Esophagus mucosa (tissue), 1 donor: ENCODE measurements around the gene LRRN3. TPM values are rescaled to one million over a fixed set of nuclear protein-coding genes. Genes with fewer than 3 reads are reported as not detected.
A peak's percentile ranks its signal among the peaks of the same experiment; 100 is the strongest.

Source experiments
- ATAC-seq: fragments of 200-7000 bp; cut with Tn5 transposase; one replicate; pipeline ENCODE4 v1.9.1; 2020
- total RNA-seq: library from RNA; stranded (reverse); gene quantifications from one replicate; pipeline ENCODE4 v1.2.4, GENCODE V29; 2023
- donor health status: DM: yes; HTN: yes; CAD: no.

Gene LRRN3
- total RNA-seq, 1 donor from 2014 or later, result not detected

DNA sequence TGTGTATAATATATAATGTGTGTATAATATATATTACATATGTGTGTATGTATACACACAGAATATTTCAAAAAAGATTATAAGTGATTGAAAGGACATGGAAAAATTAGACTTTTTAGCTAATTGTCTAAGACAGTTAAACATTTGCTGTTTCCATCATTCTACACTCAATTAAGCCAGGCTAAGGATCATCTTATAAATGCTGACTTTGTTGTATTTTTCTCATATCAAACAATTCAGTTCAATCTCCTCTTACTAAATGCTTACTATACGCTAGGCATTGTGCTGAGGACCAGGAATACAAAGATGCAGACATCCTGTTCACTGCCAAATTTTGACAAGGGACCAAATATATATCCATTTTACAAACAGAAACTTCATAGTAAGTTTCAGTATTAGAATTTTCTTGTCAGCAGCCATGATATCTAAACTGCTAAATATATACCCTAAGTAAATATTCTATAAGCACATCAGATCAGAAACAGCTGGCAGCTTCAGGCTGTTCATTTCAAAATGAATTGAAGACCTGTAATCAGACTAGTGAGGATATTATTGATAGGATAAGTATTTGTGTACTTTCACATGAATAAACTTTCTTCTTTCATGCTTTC is 10.3 kb upstream of the LRRN3 start:
- no peak for ATAC-seq

DNA sequence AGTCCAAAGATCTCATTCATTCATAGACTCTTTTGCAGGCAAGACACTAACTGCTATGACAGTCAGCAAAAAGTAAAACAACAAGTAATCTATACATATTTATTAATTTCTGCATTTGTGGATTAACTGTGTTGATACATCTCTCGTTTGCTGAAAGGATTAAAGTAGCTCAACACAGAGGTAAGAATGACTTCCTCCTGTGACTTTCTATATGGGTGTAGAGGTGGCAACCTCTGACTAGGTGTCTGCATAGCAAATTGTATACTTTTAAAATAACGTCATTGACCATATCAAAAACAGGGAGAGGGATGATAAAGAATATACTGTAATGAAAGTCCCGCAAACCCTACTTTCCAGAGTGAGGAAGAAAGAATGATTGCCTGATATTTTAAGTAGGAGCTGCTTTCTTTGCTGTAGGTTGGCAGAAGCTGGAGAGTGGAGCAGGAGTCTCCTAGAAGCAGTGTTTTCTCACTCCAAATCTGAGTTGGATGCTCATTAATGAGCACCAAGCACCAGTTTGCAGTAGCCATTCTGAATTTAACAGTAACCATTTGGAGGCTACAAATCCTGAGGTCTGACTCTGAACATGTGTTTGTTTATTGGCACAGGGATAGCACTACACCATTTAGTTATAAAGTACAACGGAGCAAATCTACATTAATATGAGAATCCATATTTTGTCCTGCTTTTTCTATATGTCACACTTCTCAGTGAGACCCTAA is 9.2 kb upstream of the LRRN3 start:
- no peak for ATAC-seq

DNA sequence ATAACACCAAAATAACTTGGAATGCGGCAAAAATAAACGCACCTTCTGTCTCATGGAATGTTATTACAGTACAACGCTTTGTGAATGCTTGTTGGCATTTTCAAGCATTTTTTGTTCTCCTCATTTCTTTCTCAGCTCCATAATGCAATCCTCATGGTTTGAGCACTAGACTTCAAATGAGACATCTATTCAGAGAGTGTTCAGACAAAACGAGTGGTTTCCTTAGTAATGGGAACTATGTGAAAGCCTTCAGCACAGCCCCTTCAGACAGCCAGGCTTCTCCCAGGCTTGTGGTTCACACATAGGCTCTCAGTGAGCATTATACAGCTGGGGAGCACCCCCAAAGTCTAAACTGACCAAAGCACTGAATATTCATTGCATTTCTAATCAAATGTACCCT is 8.6 kb upstream of the LRRN3 start:
- ATAC-seq, result no peak

DNA sequence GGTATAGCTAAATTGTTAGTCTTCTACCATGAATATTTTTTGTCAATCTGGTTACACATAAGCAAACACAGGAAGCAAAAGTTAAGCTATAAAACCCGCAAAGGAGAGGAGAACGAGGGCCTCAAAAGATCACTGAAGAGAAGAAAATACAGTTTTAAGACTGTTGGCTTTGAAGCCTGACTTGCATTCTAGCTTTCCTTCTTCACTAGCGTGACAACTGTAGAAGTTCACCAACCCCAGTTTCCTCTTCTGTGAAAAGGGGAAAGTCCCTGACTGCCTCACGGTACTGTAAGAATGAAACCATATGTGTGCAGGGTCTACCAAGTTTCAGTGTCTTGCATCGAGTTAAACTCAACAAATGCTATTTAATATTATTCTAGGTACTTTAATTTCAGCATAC is 7.5 kb upstream of the LRRN3 start:
- peak; percentile 55 for ATAC-seq

DNA sequence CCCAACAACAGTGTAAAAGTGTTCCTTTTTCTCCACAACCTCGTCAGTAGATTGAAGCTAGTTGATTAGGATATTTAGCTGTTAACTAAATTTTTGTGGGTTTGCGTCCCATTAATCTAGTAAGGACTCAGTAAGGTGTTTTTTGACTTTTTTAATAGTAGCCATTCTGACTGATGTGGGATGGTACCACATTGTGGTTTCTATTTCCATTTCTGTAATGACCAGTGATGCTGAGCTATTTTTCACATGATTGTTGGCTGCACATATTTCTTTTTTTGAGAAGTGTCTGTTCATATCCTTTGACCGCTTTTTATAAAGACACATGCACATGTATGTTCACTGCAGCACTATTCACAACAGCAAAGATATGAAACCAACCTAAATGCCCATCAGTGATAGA is 5.6 kb upstream of the LRRN3 start:
- ATAC-seq, result no peak

DNA sequence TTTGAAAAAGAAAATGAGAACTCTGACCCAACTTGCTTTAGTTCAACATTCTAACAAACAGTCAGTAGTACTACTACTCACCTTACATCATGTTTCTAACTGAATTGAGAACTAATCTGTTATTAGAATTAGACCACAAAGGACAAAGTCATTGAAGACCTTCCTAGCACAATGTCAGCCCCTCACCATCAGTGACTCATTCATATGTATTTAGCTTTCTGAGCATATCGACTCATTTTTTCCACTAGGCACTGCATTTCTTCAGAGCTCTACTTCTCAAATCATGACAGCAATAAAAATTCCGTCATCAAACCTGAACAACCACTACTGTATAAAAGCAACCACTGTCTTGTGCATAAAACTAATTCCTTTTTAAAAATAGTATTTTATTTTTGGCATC is 4.4 kb upstream of the LRRN3 start:
- no peak for ATAC-seq

DNA sequence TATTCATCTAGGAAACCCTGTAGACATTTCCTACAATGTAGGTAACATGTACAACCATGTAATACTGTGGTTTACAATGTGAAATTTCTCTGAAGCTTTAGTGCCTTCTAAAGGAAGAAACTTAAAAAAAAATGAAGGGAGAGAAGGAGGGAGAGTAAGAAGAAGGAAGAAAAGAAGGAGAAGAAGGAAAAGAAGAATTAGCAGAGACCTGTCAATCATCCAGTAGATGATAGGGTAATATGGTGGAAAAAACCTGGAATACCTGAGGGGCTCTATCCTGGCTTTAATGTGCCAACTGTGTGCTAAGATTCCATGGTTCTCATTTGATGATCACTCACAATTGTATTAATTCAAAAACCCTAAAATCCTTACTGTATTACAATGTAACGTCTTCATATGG is 2.6 kb upstream of the LRRN3 start:
- no peak for ATAC-seq

DNA sequence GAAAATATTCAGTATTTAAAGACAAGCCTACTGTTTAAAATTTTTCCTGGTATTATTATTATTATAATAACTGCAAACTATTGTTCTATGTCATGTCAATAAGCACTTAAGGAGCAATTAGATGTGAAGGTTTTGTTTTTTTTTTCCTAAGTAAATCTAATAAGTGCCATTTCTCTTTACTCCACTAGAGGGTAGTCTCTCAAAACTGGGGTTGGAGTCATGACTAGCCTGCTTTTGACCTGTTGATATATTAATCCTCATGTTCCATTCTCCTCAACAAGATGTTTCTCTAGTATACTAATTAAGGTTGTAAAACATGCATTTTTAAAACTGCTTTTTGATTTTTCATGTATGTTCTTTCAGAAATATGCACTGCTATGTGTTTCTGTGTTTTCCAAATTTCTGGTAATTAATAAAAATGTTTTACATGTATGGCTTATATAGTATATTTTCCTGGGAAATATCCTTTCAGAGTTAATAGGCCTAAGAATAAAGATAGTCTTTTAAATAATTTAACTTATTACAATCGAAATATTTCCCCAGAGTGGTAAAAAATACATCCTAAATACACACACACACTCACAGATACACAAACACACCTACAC is 1.0 kb upstream of the LRRN3 start:
- peak; percentile 64 for ATAC-seq

DNA sequence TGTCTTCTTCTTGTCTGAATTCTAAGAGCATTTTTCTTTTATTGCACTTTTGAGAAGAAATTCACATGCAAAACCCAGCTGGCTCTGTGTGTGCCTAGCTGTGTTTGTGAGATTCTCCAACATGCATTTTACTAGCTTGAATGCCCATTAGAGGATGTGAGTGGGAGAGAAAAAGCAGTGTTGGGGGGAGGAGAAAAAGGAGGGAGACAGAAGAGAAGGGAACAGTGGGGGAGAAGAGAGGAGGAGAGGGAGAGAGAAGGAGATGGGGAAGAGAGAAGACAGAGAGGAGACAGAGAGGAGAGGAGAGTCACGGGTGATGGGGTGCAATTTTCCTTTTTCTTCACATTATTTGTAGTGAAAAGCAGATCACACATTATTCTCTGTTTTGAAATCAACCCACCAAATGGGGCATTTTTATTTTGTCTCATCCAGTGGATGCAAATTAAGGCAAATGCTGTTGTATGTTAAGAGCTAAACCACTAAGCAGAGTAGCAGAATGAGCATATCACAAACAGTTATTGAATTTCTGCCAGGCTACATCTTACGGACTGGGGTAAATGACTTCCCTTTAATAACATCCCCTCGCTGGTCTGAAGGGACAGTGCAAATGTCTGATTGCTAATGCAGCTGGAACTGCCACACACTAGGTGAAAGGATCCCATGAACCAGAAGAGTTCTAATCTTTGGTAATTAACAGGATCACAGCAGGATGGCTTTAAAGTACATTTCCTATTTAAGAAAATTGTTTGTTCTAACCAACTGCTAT is 849 bp downstream of the LRRN3 start:
- no peak for ATAC-seq

DNA sequence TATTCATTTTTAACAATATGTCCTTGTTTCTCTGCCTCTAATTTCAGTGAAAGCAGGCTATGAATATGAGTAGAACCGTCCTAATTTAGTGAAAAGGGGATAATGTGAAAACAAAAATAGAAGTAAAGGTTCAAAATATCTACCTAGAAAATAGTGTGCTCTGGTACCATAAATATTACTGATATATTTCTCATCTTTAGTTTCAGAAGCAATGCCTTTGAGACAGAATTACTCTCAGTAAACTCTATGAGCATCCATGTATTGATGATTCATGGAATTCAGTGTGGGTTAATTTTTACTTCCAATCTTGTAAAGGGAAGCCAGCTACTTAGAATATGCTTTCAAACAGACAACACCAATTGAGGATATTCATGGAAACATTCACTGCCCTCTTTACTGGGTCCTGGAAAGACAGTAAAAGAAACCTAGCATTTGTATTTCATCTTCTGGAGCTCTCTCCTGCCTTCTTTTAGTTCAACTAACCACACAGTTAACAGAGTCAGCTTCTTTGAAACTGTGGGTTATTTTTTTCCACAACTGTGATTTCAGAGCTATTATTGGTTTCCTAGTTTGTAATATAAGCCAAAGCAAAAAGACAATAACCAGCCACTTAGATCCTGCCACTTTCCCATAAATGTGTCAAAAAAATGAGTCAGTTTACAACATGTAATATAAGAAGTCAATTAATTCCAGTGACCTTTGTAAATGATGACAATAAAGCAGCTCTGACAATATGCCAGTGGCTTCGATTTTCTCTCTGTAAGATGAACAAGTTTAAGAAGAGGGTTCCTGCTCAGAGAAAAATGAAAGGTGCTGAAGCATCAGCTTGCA is 1.7 kb downstream of the LRRN3 start:
- no peak for ATAC-seq

DNA sequence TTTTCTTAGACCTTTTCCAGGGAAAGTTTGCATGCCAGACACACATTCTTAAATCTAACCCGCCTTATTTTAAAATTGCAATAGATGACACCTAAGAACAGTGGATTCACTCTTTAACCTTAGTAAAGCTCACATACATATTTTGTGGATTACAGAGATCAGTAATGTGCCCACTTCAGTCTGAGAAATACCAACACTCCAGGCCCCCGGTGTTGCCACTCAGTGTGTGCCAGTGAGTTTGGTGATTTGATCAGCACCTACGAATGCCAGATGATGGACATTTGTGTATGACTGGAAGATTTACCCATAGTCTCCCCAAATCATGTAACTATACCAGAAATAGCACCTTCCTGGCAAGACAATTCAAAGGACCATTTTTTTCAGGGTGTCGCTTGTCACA is 2.6 kb downstream of the LRRN3 start:
- no peak for ATAC-seq

DNA sequence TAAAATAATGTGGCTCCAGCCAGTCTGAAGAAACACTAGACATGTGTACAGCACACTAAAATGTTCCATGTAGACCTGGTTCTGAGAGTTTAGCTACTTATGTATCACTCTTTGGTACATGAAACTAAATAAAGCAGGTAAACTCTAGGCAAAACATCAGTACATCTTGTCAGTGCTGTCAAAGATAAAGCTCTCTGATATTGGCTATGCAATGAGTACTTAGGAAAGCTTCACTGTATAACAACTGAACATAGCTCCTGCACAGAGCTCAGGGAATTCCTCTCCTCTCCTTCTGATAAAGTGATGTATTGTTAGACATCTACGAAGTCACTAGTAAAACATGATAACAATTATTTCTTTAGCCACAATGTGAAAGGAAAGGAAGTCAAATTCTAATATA is 3.5 kb downstream of the LRRN3 start:
- ATAC-seq, result no peak

DNA sequence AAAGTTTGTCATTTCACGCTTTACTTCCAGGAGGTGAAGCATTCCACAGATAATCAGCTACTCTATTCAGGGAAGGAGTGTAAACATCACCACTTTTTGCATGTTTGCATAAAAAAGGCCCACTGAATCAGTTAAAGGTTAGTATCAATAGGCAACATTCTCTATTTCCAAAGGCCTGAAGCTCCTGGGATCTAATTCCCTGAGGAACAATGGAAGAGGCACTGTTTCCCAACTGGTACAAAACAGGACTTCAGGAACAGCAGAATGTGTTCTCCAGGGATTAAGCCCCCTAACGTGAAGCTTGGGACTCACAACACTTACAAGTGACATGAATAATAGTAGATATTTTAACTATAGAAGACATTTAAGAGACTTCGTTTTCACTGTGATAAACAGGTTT is 6.1 kb downstream of the LRRN3 start:
- ATAC-seq, result no peak

DNA sequence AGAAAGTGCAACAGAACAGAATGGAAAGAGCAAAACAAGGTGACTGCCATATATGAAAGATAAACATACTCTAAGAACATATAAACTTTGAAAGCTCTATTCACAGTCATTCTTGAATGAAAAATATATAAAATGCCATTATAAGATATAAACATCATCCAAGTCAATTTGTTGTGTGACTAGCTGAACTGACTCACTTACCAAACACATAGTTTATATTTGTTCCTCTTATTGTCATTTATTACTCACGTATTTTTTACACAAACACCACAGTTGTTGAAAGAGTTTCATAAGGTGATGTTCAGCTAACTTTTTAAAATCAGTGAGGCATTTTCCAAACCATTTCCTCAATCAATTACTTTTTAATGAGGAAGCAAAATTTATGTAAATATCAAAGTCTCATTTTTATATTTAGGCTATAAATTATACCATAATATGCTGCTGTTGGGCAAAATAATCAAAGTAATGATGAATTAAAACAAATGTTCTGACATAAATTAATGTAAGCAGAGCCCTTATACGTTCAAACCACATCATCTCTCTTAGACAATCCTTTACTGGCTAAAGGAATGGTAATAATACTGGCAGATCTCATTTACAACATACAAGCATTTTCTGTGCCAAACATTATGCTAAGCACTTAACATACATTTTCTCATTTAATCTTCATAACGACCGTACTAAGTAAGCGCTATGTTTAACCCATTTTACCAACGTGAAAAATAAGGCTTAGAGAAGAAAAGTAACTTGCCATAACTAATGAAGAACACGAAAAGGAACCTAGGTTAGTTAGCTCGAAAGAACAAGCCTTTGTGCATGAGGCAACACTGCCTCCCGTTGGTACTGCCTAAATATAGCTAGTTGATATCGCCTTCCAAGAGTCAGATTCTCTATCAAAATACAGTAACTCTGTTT is 7.3 kb downstream of the LRRN3 start:
- peak; percentile 48 for ATAC-seq

DNA sequence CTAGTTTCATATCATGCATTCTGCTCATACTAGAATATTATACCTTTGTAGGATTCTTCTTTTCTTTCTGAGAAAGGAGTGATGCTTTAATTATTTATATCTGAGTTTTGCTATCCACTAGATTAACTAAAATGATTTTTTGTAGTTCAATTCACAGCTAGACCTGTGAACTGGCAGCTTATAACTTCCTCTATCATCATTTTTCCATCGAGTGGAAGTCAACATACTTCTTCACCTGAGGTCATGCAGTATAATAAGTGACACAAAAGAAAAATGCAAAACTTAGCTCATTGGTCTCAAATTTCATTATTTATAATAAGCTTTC is 8.0 kb downstream of the LRRN3 start:
- no peak for ATAC-seq

DNA sequence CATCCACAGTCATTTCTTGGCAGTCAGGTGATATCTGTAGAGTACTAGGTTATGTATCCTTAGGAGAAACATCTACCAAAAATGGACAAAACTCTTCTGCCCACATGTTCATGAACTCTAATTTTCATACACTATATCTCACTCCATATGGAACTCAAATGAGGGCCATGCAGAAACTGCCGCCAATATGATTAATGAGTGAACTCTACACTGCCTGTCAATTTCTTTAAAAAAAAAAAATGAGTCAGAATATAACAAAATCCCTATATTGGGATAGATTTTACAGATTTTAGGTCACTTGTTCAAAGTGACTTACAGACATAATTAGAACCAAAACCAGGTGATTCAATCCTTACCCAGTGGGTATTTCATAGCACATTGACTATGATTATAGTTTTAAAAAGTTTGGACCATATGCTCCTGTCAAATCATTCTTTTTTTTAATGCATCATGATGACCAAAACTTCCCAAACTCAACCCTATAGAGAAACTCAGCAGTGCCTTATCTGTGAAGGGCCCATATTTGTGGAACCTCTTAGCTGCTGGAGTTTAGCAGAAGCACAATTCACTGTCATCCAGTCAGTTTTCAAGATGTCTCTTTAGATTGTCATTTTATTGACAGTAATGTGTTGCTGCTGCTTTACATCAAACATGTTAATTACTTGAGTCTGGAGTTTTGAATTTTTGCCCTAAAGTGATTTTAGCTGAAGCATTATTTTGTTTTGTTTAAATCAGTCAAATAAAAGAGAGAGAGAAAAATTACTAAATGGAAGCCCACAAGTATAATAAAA is 11.1 kb downstream of the LRRN3 start:
- ATAC-seq, result no peak

DNA sequence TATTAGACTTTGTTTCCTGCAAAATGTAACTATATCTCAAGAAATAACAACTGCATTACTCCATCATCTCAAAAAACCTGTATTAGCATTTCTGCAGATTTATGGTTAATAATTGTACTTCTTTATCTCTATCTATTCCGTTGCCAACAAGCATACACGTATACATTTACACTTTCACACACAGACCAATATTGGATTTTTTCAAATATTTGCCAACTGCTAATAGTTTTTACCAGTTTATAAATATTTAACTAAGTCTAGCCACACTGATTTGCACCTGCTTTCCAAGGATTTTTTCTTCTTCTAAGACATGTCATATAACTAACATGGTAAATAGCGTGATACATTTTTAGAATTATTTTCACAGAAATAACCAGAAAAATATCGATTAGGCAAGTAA is 12.2 kb downstream of the LRRN3 start:
- no peak for ATAC-seq

DNA sequence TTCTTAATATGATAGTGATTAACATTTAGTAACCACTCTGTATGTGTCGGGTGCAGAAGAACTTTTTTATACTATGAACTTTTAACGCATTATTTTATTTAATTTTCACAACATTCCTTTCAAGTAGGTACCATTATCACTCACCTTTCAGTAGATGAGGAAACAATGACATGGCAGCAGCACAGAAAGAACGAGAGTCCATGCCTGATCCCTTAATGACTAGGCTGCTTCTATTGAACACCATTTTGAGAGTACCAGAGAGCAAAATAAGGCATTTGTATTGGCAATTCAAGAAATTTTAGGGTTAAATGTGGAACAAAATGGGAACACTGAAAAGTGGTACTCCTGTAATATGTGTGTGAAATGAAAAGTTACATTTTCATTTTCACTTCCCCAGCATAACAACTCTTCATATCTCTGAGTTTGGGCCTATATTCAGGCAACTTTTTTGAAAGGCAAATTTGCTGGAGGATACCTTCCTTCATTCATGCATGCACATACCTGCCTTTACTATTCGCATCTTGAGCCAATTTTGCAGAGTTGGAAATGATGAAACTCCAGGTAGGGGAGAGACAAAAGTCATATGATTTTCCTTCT is 12.8 kb downstream of the LRRN3 start:
- ATAC-seq, result no peak

DNA sequence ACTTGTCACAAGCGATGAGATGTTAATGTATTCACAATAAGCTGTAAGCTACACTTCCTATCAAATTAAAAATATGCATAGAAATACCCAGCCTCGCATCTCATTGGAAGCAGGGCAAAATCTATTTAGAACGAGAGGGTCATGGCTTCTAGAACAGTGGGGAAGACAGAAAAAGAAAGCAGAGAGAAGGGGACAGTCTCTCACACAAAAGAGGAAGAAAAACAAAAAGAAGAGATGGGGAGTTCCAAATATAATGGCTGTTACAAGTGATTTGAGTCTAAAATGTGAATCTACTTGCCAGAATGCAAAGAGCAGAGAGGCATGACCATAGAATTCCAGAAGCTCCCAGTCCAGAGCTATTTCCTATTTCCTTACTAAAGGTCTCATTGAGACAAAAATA is 13.8 kb downstream of the LRRN3 start:
- ATAC-seq, result no peak

DNA sequence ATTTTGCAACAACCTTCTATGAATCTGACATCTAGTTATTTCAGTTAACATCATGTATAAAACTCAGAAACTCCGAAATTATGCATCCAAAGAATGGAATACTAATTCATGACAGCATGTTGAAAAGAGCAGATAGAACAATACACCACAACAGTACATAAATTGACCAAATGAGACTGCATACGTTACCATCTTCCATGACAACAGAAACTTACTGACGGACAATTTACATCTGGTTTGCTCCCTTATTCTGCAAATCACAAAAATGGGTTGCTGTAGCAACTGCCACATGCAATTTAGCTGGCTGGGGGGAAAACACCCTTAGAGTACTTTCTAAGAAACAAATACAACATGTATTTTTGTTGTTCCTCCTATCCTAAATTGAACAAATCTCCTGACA is 14.3 kb downstream of the LRRN3 start:
- no peak for ATAC-seq
